ENCODE results near the gene OR51A2.

Gene OR51A2

DNA sequence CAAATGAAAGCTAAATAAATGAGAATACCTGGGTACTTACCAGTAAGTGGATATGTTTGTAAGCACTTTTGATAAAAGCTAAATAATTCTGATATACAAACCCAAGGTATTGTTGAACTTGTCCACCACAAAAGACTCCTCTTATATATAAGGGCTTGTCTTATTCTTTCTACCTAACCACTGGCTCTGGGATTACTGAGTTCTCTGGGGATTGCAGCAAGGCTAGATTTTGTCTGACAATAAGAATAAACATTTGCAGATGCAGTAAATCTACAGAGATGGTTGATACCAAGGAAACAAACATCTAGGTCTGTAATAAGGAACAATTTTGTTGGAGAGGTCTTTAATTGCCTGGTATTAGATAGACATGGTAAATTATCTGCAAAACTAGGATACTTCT is 8.0 kb downstream of the OR51A2 start, which contains the start of gene OR51A4:
TSS of gene OR51A4 (minus strand) at position 101 of the 400 bp plus-strand sequence. CDS start 505 bp downstream, outside the sequence.
- TF ChIP-seq TAF1 (IDR thresholded peaks at IDR 0.05; ENCODE audit: borderline replicate concordance, insufficient read depth, low read length) (no peak), POLR2AphosphoS5 (IDR thresholded peaks at IDR 0.05; ENCODE audit: low read depth, low read length) (no peak), SIN3A (IDR thresholded peaks at IDR 0.05; ENCODE audit: borderline replicate concordance, insufficient read depth, low read length) (no peak), FOXP2 (optimal IDR thresholded peaks at IDR 0.05; ENCODE audit: borderline replicate concordance, extremely low read depth, extremely low read length, insufficient read depth) (no peak)
- TF ChIP-seq, protein P1, sequence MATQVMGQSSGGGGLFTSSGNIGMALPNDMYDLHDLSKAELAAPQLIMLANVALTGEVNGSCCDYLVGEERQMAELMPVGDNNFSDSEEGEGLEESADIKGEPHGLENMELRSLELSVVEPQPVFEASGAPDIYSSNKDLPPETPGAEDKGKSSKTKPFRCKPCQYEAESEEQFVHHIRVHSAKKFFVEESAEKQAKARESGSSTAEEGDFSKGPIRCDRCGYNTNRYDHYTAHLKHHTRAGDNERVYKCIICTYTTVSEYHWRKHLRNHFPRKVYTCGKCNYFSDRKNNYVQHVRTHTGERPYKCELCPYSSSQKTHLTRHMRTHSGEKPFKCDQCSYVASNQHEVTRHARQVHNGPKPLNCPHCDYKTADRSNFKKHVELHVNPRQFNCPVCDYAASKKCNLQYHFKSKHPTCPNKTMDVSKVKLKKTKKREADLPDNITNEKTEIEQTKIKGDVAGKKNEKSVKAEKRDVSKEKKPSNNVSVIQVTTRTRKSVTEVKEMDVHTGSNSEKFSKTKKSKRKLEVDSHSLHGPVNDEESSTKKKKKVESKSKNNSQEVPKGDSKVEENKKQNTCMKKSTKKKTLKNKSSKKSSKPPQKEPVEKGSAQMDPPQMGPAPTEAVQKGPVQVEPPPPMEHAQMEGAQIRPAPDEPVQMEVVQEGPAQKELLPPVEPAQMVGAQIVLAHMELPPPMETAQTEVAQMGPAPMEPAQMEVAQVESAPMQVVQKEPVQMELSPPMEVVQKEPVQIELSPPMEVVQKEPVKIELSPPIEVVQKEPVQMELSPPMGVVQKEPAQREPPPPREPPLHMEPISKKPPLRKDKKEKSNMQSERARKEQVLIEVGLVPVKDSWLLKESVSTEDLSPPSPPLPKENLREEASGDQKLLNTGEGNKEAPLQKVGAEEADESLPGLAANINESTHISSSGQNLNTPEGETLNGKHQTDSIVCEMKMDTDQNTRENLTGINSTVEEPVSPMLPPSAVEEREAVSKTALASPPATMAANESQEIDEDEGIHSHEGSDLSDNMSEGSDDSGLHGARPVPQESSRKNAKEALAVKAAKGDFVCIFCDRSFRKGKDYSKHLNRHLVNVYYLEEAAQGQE (IDR thresholded peaks at IDR 0.05; ENCODE audit: insufficient read depth in 1 of 2, low read depth in 2 of 2, low read length in 2 of 2) = no peak

DNA sequence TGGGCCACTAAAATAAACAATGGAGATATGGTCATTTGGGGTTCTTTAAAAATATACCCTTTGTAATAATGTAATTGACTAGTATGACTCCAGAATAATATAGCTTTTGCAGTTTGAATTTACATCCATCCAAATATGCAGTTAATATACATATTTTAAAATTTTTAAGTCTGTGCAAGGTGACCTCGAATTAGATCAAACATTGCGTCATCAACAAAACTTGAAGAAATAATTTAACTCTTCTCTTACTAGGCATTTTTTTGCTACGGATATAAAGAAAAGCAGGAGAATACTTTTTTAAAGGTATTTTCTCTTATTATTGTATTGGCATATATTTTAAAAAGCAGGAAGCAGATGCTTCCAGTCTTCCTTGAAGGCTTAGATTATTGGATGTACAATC is 18.8 kb downstream of the OR51A2 start:
- TF ChIP-seq POLR2AphosphoS5 (IDR thresholded peaks at IDR 0.05; ENCODE audit: low read depth, low read length) = no peak
- TF ChIP-seq FOXP2 (optimal IDR thresholded peaks at IDR 0.05; ENCODE audit: borderline replicate concordance, extremely low read depth, extremely low read length, insufficient read depth) = no peak
- TF ChIP-seq, protein P1 (IDR thresholded peaks at IDR 0.05; ENCODE audit: insufficient read depth in 1 of 2, low read depth in 2 of 2, low read length in 2 of 2) = no peak
- TF ChIP-seq TAF1 (IDR thresholded peaks at IDR 0.05; ENCODE audit: borderline replicate concordance, insufficient read depth, low read length) = no peak
- TF ChIP-seq SIN3A (IDR thresholded peaks at IDR 0.05; ENCODE audit: borderline replicate concordance, insufficient read depth, low read length) = no peak

DNA sequence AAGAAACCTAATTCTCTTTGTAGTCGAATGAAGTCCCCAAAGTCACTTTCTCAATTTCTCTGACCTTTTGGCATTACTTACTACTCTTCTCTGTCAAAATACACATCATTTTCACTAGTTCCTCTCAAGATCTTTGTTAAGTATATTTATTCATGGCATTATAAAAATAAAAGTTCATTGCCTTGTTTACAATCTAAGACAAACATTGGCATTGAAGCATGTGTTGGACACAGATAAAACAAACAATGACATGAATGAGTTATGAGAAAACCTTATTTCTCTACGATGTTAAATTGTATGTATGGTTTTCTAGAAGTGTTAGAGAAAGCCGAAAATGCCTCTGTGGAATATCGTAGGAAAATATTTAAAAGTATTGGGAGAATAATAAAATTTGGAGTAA is 22.8 kb downstream of the OR51A2 start:
- no peak for TF ChIP-seq POLR2AphosphoS5 (IDR thresholded peaks at IDR 0.05; ENCODE audit: low read depth, low read length)
- no peak for TF ChIP-seq SIN3A (IDR thresholded peaks at IDR 0.05; ENCODE audit: borderline replicate concordance, insufficient read depth, low read length)
- TF ChIP-seq, protein P1 (IDR thresholded peaks at IDR 0.05; ENCODE audit: insufficient read depth in 1 of 2, low read depth in 2 of 2, low read length in 2 of 2) = no peak
- TF ChIP-seq FOXP2 (optimal IDR thresholded peaks at IDR 0.05; ENCODE audit: borderline replicate concordance, extremely low read depth, extremely low read length, insufficient read depth) = no peak
- TF ChIP-seq TAF1 (IDR thresholded peaks at IDR 0.05; ENCODE audit: borderline replicate concordance, insufficient read depth, low read length) = no peak

DNA sequence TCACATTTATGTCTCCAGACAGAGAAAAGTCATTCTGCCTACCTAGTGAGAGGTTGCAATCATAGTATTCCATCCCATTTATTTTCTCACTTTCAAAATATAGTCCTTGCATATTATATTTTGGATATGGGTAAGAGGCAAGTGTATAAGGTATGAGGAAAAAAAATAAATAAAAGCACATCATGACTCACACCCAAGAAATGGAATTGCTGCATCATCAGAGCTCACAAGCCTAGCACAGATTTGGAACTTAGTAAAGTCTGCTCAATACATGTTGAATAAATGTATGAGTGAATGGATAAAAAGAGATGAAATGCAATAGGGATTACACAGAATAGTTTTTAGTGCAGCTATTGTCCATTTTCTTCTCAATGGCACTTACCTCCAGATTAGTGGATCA is 28.9 kb downstream of the OR51A2 start:
- no peak for TF ChIP-seq FOXP2 (optimal IDR thresholded peaks at IDR 0.05; ENCODE audit: borderline replicate concordance, extremely low read depth, extremely low read length, insufficient read depth)
- TF ChIP-seq TAF1 (IDR thresholded peaks at IDR 0.05; ENCODE audit: borderline replicate concordance, insufficient read depth, low read length) = no peak
- no peak for TF ChIP-seq POLR2AphosphoS5 (IDR thresholded peaks at IDR 0.05; ENCODE audit: low read depth, low read length)
- TF ChIP-seq SIN3A (IDR thresholded peaks at IDR 0.05; ENCODE audit: borderline replicate concordance, insufficient read depth, low read length) = no peak
- TF ChIP-seq, protein P1 (IDR thresholded peaks at IDR 0.05; ENCODE audit: insufficient read depth in 1 of 2, low read depth in 2 of 2, low read length in 2 of 2) = no peak

DNA sequence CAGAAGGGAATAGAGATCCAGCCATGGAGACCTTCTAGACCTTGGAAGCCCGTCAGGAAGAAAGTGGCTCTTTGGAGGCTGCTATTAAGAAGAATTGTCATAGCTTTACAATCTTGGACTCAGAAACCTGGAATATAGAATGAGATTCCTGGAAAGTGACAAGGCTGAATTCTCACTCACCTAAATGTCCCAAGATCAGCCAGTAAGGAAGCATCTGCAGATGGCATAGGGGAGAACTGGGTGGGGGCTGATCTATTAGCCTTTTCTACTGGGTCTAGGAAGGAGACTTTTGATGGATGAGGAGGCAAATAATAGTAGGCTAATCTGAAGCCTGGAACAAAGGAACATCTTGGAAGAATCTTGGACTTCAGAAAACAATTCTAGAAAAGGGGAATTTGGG is 31.3 kb downstream of the OR51A2 start, which contains the start of gene OR51G1:
TSS of gene OR51G1 (minus strand) at position 101 of the 400 bp plus-strand sequence. CDS start at position 101, 0 bp downstream.
- TF ChIP-seq, protein P1 (IDR thresholded peaks at IDR 0.05; ENCODE audit: insufficient read depth in 1 of 2, low read depth in 2 of 2, low read length in 2 of 2) = no peak
- no peak for TF ChIP-seq SIN3A (IDR thresholded peaks at IDR 0.05; ENCODE audit: borderline replicate concordance, insufficient read depth, low read length)
- no peak for TF ChIP-seq FOXP2 (optimal IDR thresholded peaks at IDR 0.05; ENCODE audit: borderline replicate concordance, extremely low read depth, extremely low read length, insufficient read depth)
- TF ChIP-seq TAF1 (IDR thresholded peaks at IDR 0.05; ENCODE audit: borderline replicate concordance, insufficient read depth, low read length) = no peak
- no peak for TF ChIP-seq POLR2AphosphoS5 (IDR thresholded peaks at IDR 0.05; ENCODE audit: low read depth, low read length)
